Measurements from ENCODE around the gene TMEM108.

- no peak for TF ChIP-seq CTCF (IDR thresholded peaks at IDR 0.05)
- no peak for TF ChIP-seq POLR2A (IDR thresholded peaks at IDR 0.05)
- no peak for TF ChIP-seq EP300 (IDR thresholded peaks at IDR 0.05)
- no peak for TF ChIP-seq POLR2AphosphoS5 (IDR thresholded peaks at IDR 0.05)
Observed at GRCh38 chr3:133096900-133097613, 58.9 kb downstream of the TMEM108 start.

All from suprapubic skin (tissue), 4 donors.